Endothelial cell of umbilical vein (primary cell): ENCODE data around the gene ETFRF1. TPM values are rescaled to one million over a fixed set of nuclear protein-coding genes. Genes with fewer than 3 reads are reported as not detected.

Experiments
- BruUV-seq: library from RNA; stranded (reverse); fragments of 400-500 nt; replicated peaks from 2 replicates; lab custom pipeline; 2021; lab: Mats Ljungman, UMichigan
- CTCF ChIA-PET: fragments of 300-600, 350-600 bp; sonication (Branson Sonifier 250); formaldehyde crosslinking; loops from one replicate; lab custom pipeline; 2021; ENCODE audit warnings: antibody characterized with exemption, inconsistent platforms; lab: Charles Lee
- POLR2A ChIA-PET: fragments of 300-600, 350-600 bp; sonication (Branson Sonifier 250); formaldehyde crosslinking; loops from one replicate; lab custom pipeline; 2021; ENCODE audit warnings: antibody characterized with exemption, inconsistent platforms; lab: Charles Lee
- DNase-seq: peaks from one replicate; pipeline ENCODE4 v3.0.0-alpha.2; 2011; ENCODE audit warnings: low read depth, low spot score
- FAIRE-seq: peaks from 2 replicates; lab custom pipeline; 2011; peaks lifted over from hg19 to GRCh38; lab: Jason Lieb, UNC
- H2AFZ ChIP-seq: 2 replicates; pipeline ENCODE4 v1.6.0; 2012; ENCODE audit warnings: low read depth, low read length, control low read depth, inconsistent platforms
- H3K27ac ChIP-seq: 2 replicates; pipeline ENCODE4 v1.5.1; 2011; ENCODE audit warnings: low read depth, mild to moderate bottlenecking, control low read depth, low read length, moderate library complexity; ENCODE audit not compliant: insufficient read depth
- H3K27me3 ChIP-seq, 2 experiments: 2 replicates each; pipeline versions ENCODE4 v1.6.0 to v1.6.1; 2011; ENCODE audit warnings: low read length in 2 of 2, mixed read lengths in 1 of 2; ENCODE audit not compliant: control insufficient read depth in 2 of 2, insufficient read depth in 2 of 2
- H3K36me3 ChIP-seq, 2 experiments: 2 replicates in 1 of 2; 3 replicates in 1 of 2; pipeline ENCODE4 v1.5.1; 2011; ENCODE audit warnings: low read length in 2 of 2, mild to moderate bottlenecking in 1 of 2, moderate library complexity in 1 of 2; ENCODE audit not compliant: control insufficient read depth in 2 of 2, insufficient read depth in 2 of 2; ENCODE audit errors: extremely low read depth in 1 of 2
- H3K4me1 ChIP-seq: 3 replicates; pipeline ENCODE4 v1.5.1; 2011; ENCODE audit warnings: mild to moderate bottlenecking, low read length; ENCODE audit not compliant: control insufficient read depth, insufficient read depth; ENCODE audit errors: extremely low read depth
- H3K4me2 ChIP-seq: 2 replicates; pipeline ENCODE4 v1.6.1; 2011; ENCODE audit warnings: low read length, control low read depth, mixed read lengths; ENCODE audit not compliant: insufficient read depth
- H3K4me3 ChIP-seq, 3 experiments: fragments of 200-600 bp in 1 of 3; sonication (generic), shearing (Covaris generic) in 1 of 3; replicated peaks in 1 of 3; 2 replicates each; pipeline ENCODE4 v1.5.1; 2011 to 2016; ENCODE audit warnings: control low read depth in 3 of 3, low read length in 3 of 3, mild to moderate bottlenecking in 2 of 3, inconsistent platforms in 1 of 3, low read depth in 1 of 3, moderate library complexity in 1 of 3; ENCODE audit not compliant: insufficient read depth in 1 of 3
- H3K79me2 ChIP-seq: 2 replicates; pipeline ENCODE4 v1.6.0; 2012; ENCODE audit warnings: low read length, inconsistent platforms; ENCODE audit not compliant: control insufficient read depth, insufficient read depth
- H3K9ac ChIP-seq: replicated peaks from 2 replicates; pipeline ENCODE3; 2011; ENCODE audit warnings: low read length, control low read depth; ENCODE audit not compliant: insufficient read depth; ENCODE audit errors: extremely low read depth
- H3K9me1 ChIP-seq: replicated peaks from 3 replicates; pipeline ENCODE4 v1.6.0; 2011; ENCODE audit warnings: mild to moderate bottlenecking, low read length; ENCODE audit not compliant: control insufficient read depth, insufficient read depth; ENCODE audit errors: extremely low read depth
- H3K9me3 ChIP-seq: replicated peaks from 2 replicates; pipeline ENCODE4 v1.5.1; 2012; ENCODE audit warnings: low read length, inconsistent platforms; ENCODE audit not compliant: control insufficient read depth, insufficient read depth
- H4K20me1 ChIP-seq: replicated peaks from 2 replicates; pipeline ENCODE3; 2011; ENCODE audit warnings: mild to moderate bottlenecking, low read length; ENCODE audit not compliant: control insufficient read depth, insufficient read depth; ENCODE audit errors: extremely low read depth
- CTCF ChIP-seq, 2 donors: IDR thresholded peaks; 1 replicate in 1 of 2; 2 replicates in 1 of 2; pipeline ENCODE4 v1.5.1; 2011; ENCODE audit warnings: low read length in 2 of 2, mild to moderate bottlenecking in 2 of 2, moderate library complexity in 2 of 2, control low read depth in 1 of 2, inconsistent platforms in 1 of 2, low read depth in 1 of 2; ENCODE audit not compliant: insufficient read depth in 1 of 2; ENCODE audit errors: extremely low read depth in 1 of 2
- EZH2 ChIP-seq: IDR thresholded peaks from 2 replicates; pipeline ENCODE4 v1.6.1; 2012; ENCODE audit warnings: borderline replicate concordance, low read depth, mild to moderate bottlenecking, moderate library complexity, low read length, inconsistent platforms; ENCODE audit not compliant: severe bottlenecking
- FOS ChIP-seq: IDR thresholded peaks from 2 replicates; pipeline ENCODE4 v1.6.1; 2011; ENCODE audit warnings: mild to moderate bottlenecking, low read length, moderate library complexity, borderline replicate concordance; ENCODE audit not compliant: insufficient read depth
- GATA2 ChIP-seq: IDR thresholded peaks from 2 replicates; pipeline ENCODE4 v1.7.0; 2011; ENCODE audit warnings: low read depth, mild to moderate bottlenecking, moderate library complexity, mixed read lengths, low read length; ENCODE audit not compliant: insufficient read length, insufficient read depth
- JUN ChIP-seq: IDR thresholded peaks from 2 replicates; pipeline ENCODE4 v1.6.1; 2011; ENCODE audit warnings: borderline replicate concordance, low read depth; ENCODE audit not compliant: insufficient read length, insufficient read depth
- MAX ChIP-seq: IDR thresholded peaks from 2 replicates; pipeline ENCODE4 v1.6.1; 2011; ENCODE audit not compliant: insufficient read depth, insufficient read length
- MYC ChIP-seq: IDR thresholded peaks from one replicate; pipeline ENCODE4 v1.6.1; 2011; ENCODE audit warnings: mild to moderate bottlenecking, low read depth, low read length
- POLR2A ChIP-seq: IDR thresholded peaks from 2 replicates; pipeline ENCODE4 v1.6.1; 2012; ENCODE audit warnings: low read depth, mild to moderate bottlenecking, control low read depth, low read length
- POLR2AphosphoS5 ChIP-seq: IDR thresholded peaks from 2 replicates; pipeline ENCODE4 v1.6.1; 2012; ENCODE audit warnings: low read depth, mild to moderate bottlenecking, control low read depth, low read length, moderate library complexity; ENCODE audit not compliant: insufficient read depth
- dilution Hi-C: fragments of 300-500 bp; cut with MboI; formaldehyde crosslinking; loops from one replicate; pipeline ENCODE4 v1.15.0; 2019; ENCODE audit warnings: low sequenced_read_pairs; ENCODE audit not compliant: extremely low pct_ligation_motif_present
- intact Hi-C: fragments of 100-400 bp; cut with micrococcal nuclease; formaldehyde crosslinking; loops from one replicate; pipeline ENCODE4 v1.10.0; 2022
- polyA plus RNA-seq, 4 experiments: library from polyadenylated mRNA; depleted of rRNA in 3 of 4; stranded (reverse) in 3 of 4; unstranded in 1 of 4; fragments of >200 nt; gene quantifications; 2 replicates each; pipeline versions ENCODE4 v1.2.1 to v1.2.3, GENCODE V29; 2011 to 2012; ENCODE audit warnings: missing spikeins in 1 of 4
- total RNA-seq: library from RNA; stranded (reverse); gene quantifications from 2 replicates; pipeline ENCODE4 v1.2.3, GENCODE V29; 2021

The ETFRF1 gene
- total and polyA plus RNA-seq, 2 donors (not counting 3 experiments of a cell fraction or from before 2014, with no cell fraction given): 6.9 to 10.6 TPM

- no TSS peak for BruUV-seq
Observed at GRCh38 chr12:25162866-25163265, 32.2 kb upstream of the ETFRF1 start.

GRCh38 chr12:25182765-25183164 is 12.3 kb upstream of the ETFRF1 start:
- CTCF ChIA-PET: no interaction called here

More at GRCh38 chr12:25162866-25163265, 32.2 kb upstream of the ETFRF1 start:
- H3K9ac ChIP-seq: no peak overlapping the region
- no peaks in the 10 kb centered on the region for H3K9me3 ChIP-seq
- no peaks in the 10 kb centered on the region for H3K79me2 ChIP-seq
- FAIRE-seq (no peak), DNase-seq (no peak)
- no peak overlapping the region for H3K4me3 ChIP-seq
- no peaks in the 10 kb centered on the region for H3K4me1 ChIP-seq
- no peak overlapping the region for H2AFZ ChIP-seq
- ChIA-PET POLR2A (no interaction called here), CTCF (interaction anchor here (1.6 kb wide), 1 partner anchor 225 kb away, joined by 5 read pairs; no protein-coding TSS in a partner anchor)
- intact Hi-C loops (no loop called here), dilution Hi-C loops (no loop called here)
- no peak overlapping the region for H3K27ac ChIP-seq
- no peaks in the 10 kb centered on the region for H3K9me1 ChIP-seq
- peaks cover 5 to 8% of the 10 kb centered on the region in 2 experiments for H3K27me3 ChIP-seq
- no peak overlapping the region for H3K4me2 ChIP-seq
- no peak for TF ChIP-seq MAX
- no peaks in the 10 kb centered on the region for H4K20me1 ChIP-seq
- no peaks in the 10 kb centered on the region for H3K36me3 ChIP-seq

More at GRCh38 chr12:25182765-25183164, 12.3 kb upstream of the ETFRF1 start:
- BruUV-seq: no TSS peak
- peaks cover 2 to 12% of the 10 kb centered on the region in 2 experiments for H3K27me3 ChIP-seq
- H3K36me3 ChIP-seq: no peaks in the 10 kb centered on the region
- DNase-seq: no peak
- intact Hi-C loops (no loop called here), dilution Hi-C loops (no loop called here)
- no peaks in the 10 kb centered on the region for H3K9me1 ChIP-seq
- H2AFZ ChIP-seq: no peak overlapping the region
- TF ChIP-seq CTCF (IDR thresholded peaks at IDR 0.05; ENCODE audit: extremely low read depth in 1 of 2, insufficient read depth in 1 of 2, low read depth in 1 of 2, low read length in 2 of 2) (no peak), POLR2AphosphoS5 (no peak), GATA2 (no peak), MAX (no peak), FOS (no peak), POLR2A (no peak), EZH2 (no peak), JUN (no peak), MYC (no peak)
- no peak for FAIRE-seq
- H3K27ac ChIP-seq: no peak overlapping the region
- H3K4me3 ChIP-seq: no peak overlapping the region
- H3K9ac ChIP-seq: no peak overlapping the region
- H3K4me1 ChIP-seq: no peaks in the 10 kb centered on the region
- no peaks in the 10 kb centered on the region for H3K79me2 ChIP-seq
- POLR2A ChIA-PET: no interaction called here
- no peak overlapping the region for H3K4me2 ChIP-seq
- H4K20me1 ChIP-seq: no peaks in the 10 kb centered on the region
- no peaks in the 10 kb centered on the region for H3K9me3 ChIP-seq
